Activated CD8-positive, alpha-beta memory T cell treated with anti-CD3 and anti-CD28 coated beads, Interleukin-2, amount 50 U/mL, for 1 hour (primary cell): ENCODE measurements around the gene PYDC2.

Source experiments
- DNase-seq: peaks from one replicate; pipeline ENCODE4 v3.0.0-alpha.2; 2020; ENCODE audit errors: extremely low read depth

Gene PYDC2

GRCh38 chr3:191461113-191461595 is at the start of gene PYDC2:
PYDC2 (plus strand) TSS chr3:191461163; CDS start chr3:191461163, 0 bp downstream.
- no peak for DNase-seq

- DNase-seq: no peak
These were observed 48.2 kb upstream of the PYDC2 start for GRCh38 chr3:191412759-191413158.

GRCh38 chr3:191414286-191414685 is 46.7 kb upstream of the PYDC2 start:
- DNase-seq: no peak

- DNase-seq: no peak
These were observed 46.2 kb upstream of the PYDC2 start for GRCh38 chr3:191414732-191415131.

GRCh38 chr3:191415566-191415965 is 45.4 kb upstream of the PYDC2 start:
- DNase-seq: no peak

GRCh38 chr3:191417457-191417729 is 43.6 kb upstream of the PYDC2 start:
- DNase-seq: no peak

GRCh38 chr3:191420771-191421170 is 40.2 kb upstream of the PYDC2 start:
- no peak for DNase-seq

GRCh38 chr3:191424881-191425280 is 36.1 kb upstream of the PYDC2 start:
- no peak for DNase-seq

- no peak for DNase-seq
These were observed 35.6 kb upstream of the PYDC2 start for GRCh38 chr3:191425322-191425734.

- DNase-seq: no peak
These were observed 34.7 kb upstream of the PYDC2 start for GRCh38 chr3:191426311-191426710.

GRCh38 chr3:191428177-191428576 is 32.8 kb upstream of the PYDC2 start:
- DNase-seq: no peak

- no peak for DNase-seq
These were observed 30.9 kb upstream of the PYDC2 start for GRCh38 chr3:191430103-191430502.

GRCh38 chr3:191431160-191431822 is 29.7 kb upstream of the PYDC2 start:
- DNase-seq: no peak

GRCh38 chr3:191432162-191432561 is 28.8 kb upstream of the PYDC2 start:
- no peak for DNase-seq

- DNase-seq: no peak
These were observed 26.9 kb upstream of the PYDC2 start for GRCh38 chr3:191434024-191434423.

- DNase-seq: no peak
These were observed 25.0 kb upstream of the PYDC2 start for GRCh38 chr3:191435981-191436380.

- DNase-seq: no peak
These were observed 22.7 kb upstream of the PYDC2 start for GRCh38 chr3:191438150-191438814.

GRCh38 chr3:191440532-191440931 is 20.4 kb upstream of the PYDC2 start:
- DNase-seq: no peak

GRCh38 chr3:191441687-191442086 is 19.3 kb upstream of the PYDC2 start:
- DNase-seq: no peak

GRCh38 chr3:191444569-191444968 is 16.4 kb upstream of the PYDC2 start:
- DNase-seq: no peak

- no peak for DNase-seq
These were observed 11.7 kb upstream of the PYDC2 start for GRCh38 chr3:191449256-191449655.

- DNase-seq: no peak
These were observed 5.6 kb upstream of the PYDC2 start for GRCh38 chr3:191455257-191455952.

- DNase-seq: no peak
These were observed 603 bp upstream of the PYDC2 start for GRCh38 chr3:191460360-191460759.
